WERI-Rb-1 (cell line): Measurements from ENCODE around the gene USP20.

Source experiments
- DNase-seq: peaks from one replicate; pipeline ENCODE4 v3.0.0-alpha.2; 2020
- H3K27ac ChIP-seq: fragments of 250-450 bp; sonication (Bioruptor Pico); 2 replicates; pipeline ENCODE4 v1.5.1; 2020; ENCODE audit warnings: mild to moderate bottlenecking, moderate library complexity
- H3K27me3 ChIP-seq: fragments of 250-450 bp; sonication (Bioruptor Pico); 2 replicates; pipeline ENCODE4 v1.5.1; 2021; ENCODE audit warnings: mild to moderate bottlenecking, low read depth, moderate library complexity; ENCODE audit not compliant: insufficient read depth, severe bottlenecking
- H3K36me3 ChIP-seq: fragments of 250-450 bp; sonication (Bioruptor Pico); 2 replicates; pipeline ENCODE4 v1.5.1; 2020; ENCODE audit warnings: mild to moderate bottlenecking, moderate library complexity
- H3K4me3 ChIP-seq: 2 replicates; pipeline ENCODE4 v1.5.1; 2011; ENCODE audit warnings: low read depth, mild to moderate bottlenecking, control low read depth, low read length
- H3K9me3 ChIP-seq: fragments of 250-450 bp; sonication (Bioruptor Pico); 2 replicates; pipeline ENCODE4 v1.5.1; 2021; ENCODE audit warnings: mild to moderate bottlenecking, moderate library complexity; ENCODE audit not compliant: severe bottlenecking
- CTCF ChIP-seq: IDR thresholded peaks from 2 replicates; pipeline ENCODE4 v1.5.1; 2011; ENCODE audit warnings: low read depth, mild to moderate bottlenecking, control low read depth, inconsistent platforms, low read length

Gene USP20

GRCh38 chr9:129851821-129852220 is 16.6 kb downstream of the USP20 start:
- peaks cover 34% of the 10 kb centered on the region for H3K36me3 ChIP-seq
- H3K4me3 ChIP-seq: no peak overlapping the region
- no peak for DNase-seq
- H3K9me3 ChIP-seq: no peaks in the 10 kb centered on the region
- no peak for TF ChIP-seq CTCF
- H3K27me3 ChIP-seq: no peaks in the 10 kb centered on the region
- H3K27ac ChIP-seq: peak overlapping the region; percentile 75

- H3K36me3 ChIP-seq: peaks cover 34% of the 10 kb centered on the region
- peak overlapping the region; percentile 75 for H3K27ac ChIP-seq
- no peaks in the 10 kb centered on the region for H3K27me3 ChIP-seq
- no peaks in the 10 kb centered on the region for H3K9me3 ChIP-seq
- no peak for TF ChIP-seq CTCF
- no peak overlapping the region for H3K4me3 ChIP-seq
- DNase-seq: peak; percentile 82
These were observed 17.3 kb downstream of the USP20 start for GRCh38 chr9:129852579-129852978.

GRCh38 chr9:129853614-129854013 is 18.4 kb downstream of the USP20 start:
- Histone ChIP-seq H3K9me3 (no peaks in the 10 kb centered on the region), H3K4me3 (no peak overlapping the region), H3K27ac (peak overlapping the region; percentile 75), H3K27me3 (no peaks in the 10 kb centered on the region), H3K36me3 (peaks cover 45% of the 10 kb centered on the region)
- DNase-seq: no peak
- no peak for TF ChIP-seq CTCF

- no peak for DNase-seq
- no peak for TF ChIP-seq CTCF
- H3K4me3 ChIP-seq: no peak overlapping the region
- peaks cover 52% of the 10 kb centered on the region for H3K36me3 ChIP-seq
- no peak overlapping the region for H3K27ac ChIP-seq
- H3K9me3 ChIP-seq: no peaks in the 10 kb centered on the region
- H3K27me3 ChIP-seq: no peaks in the 10 kb centered on the region
These were observed 19.4 kb downstream of the USP20 start for GRCh38 chr9:129854588-129855110.

GRCh38 chr9:129857207-129857606 is 21.9 kb downstream of the USP20 start:
- TF ChIP-seq CTCF: no peak
- peaks cover 67% of the 10 kb centered on the region for H3K36me3 ChIP-seq
- no peaks in the 10 kb centered on the region for H3K27me3 ChIP-seq
- no peaks in the 10 kb centered on the region for H3K9me3 ChIP-seq
- no peak overlapping the region for H3K27ac ChIP-seq
- H3K4me3 ChIP-seq: no peak overlapping the region
- DNase-seq: no peak
